GM12891 (cell line): ENCODE data around the gene GPC3.

ENCODE experiments used
- POLR2A ChIP-seq: IDR thresholded peaks from 2 replicates; pipeline ENCODE4 v1.6.1; 2011; ENCODE audit warnings: low read depth, low read length, control low read depth
- POLR2AphosphoS5 ChIP-seq: IDR thresholded peaks from 2 replicates; pipeline ENCODE4 v1.6.1; 2011; ENCODE audit warnings: low read depth, low read length, control low read depth

DNA sequence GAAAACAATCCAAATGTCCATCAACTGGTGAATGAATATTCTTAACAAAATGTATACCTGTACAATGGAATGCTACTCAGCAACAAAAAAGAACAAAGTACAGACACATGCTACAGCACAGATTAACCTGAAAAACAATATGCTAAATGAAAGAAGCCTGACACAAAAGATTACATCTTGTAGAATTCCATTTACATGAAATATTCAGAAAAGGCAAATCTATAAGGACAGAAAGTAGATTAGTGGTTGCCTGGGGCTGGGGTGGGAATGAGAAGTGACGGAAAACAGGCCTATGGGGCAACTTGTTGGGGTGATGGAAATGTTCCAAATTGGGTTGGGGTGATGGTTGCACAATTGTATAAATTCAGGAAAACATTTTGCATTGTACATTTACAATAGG, 351.0 kb downstream of the GPC3 start:
- TF ChIP-seq POLR2A: no peak
- TF ChIP-seq POLR2AphosphoS5: no peak
